Heart left ventricle (tissue), 16 donors: Measurements from ENCODE around the gene LRRC71. TPM values are rescaled to one million over a fixed set of nuclear protein-coding genes. Genes with fewer than 3 reads are reported as not detected.

Experiments
- ATAC-seq, 4 donors: fragments of 200-7000 bp; cut with Tn5 transposase; one replicate each; pipeline ENCODE4 v1.9.1; 2020 to 2022; ENCODE audit warnings: moderate library complexity in 4 of 4, mild to moderate bottlenecking in 3 of 4, moderate number of reproducible peaks in 1 of 4
- DNase-seq, 5 donors: peaks; one replicate each; pipeline ENCODE4 v3.0.0-alpha.2; 2020
- H3K27ac ChIP-seq, 12 donors: fragments of 200-600 bp; sonication (generic) in 4 of 12; one replicate each; pipeline versions ENCODE4 v1.5.0 to v1.8.0; 2016 to 2022; ENCODE audit warnings: mild to moderate bottlenecking in 2 of 12
- H3K27me3 ChIP-seq, 9 donors: fragments of 200-600 bp; sonication (generic) in 2 of 9; one replicate each; pipeline versions ENCODE4 v1.5.1 to v1.8.0; 2016 to 2022; ENCODE audit warnings: mild to moderate bottlenecking in 3 of 9
- H3K36me3 ChIP-seq, 9 donors: fragments of 200-600 bp; sonication (generic) in 2 of 9; one replicate each; pipeline versions ENCODE4 v1.5.0 to v1.8.0; 2018 to 2022; ENCODE audit warnings: mild to moderate bottlenecking in 2 of 9
- H3K4me1 ChIP-seq, 12 donors: fragments of 200-600 bp; sonication (generic) in 4 of 12; one replicate each; pipeline versions ENCODE4 v1.5.0 to v1.8.0; 2016 to 2022; ENCODE audit warnings: mild to moderate bottlenecking in 3 of 12
- H3K4me3 ChIP-seq, 12 donors: fragments of 200-600 bp; sonication (generic) in 4 of 12; one replicate each; pipeline versions ENCODE4 v1.5.0 to v1.8.0; 2017 to 2022; ENCODE audit warnings: mild to moderate bottlenecking in 9 of 12, moderate library complexity in 4 of 12
- H3K9me3 ChIP-seq, 12 donors: fragments of 200-600 bp; sonication (generic) in 4 of 12; one replicate each; pipeline versions ENCODE4 v1.5.0 to v1.8.0; 2016 to 2022; ENCODE audit warnings: mild to moderate bottlenecking in 1 of 12
- CTCF ChIP-seq, 12 donors: fragments of 200-600 bp; sonication (generic) in 4 of 12; IDR thresholded peaks; one replicate each; pipeline versions ENCODE4 v1.5.0 to v1.8.0; 2018 to 2022; ENCODE audit warnings: antibody characterized with exemption in 12 of 12, mild to moderate bottlenecking in 5 of 12
- POLR2A ChIP-seq, 2 donors: fragments of 450-650 bp; IDR thresholded peaks; one replicate each; pipeline ENCODE4 v1.6.1; 2017; ENCODE audit warnings: antibody characterized with exemption in 2 of 2, mild to moderate bottlenecking in 2 of 2, moderate library complexity in 2 of 2
- WGBS, 4 donors: extraction: QIAGEN DNeasy Blood & Tissue Kit in 2 of 4; methylation state at CpG; one replicate each; pipeline versions ENCODE4 v1.1.5 to v1.1.7; 2013 to 2018; 5-methylcytosine and 5-hydroxymethylcytosine counted together
- intact Hi-C, 10 donors: fragments of 100-400 bp; cut with DNase I; formaldehyde crosslinking; loops; one replicate each; pipeline versions ENCODE4 v1.11.1 to v1.14.2; 2022
- polyA plus RNA-seq, 2 donors: library from polyadenylated mRNA; stranded (reverse); fragments of 200-250 nt; gene quantifications; one replicate each; pipeline ENCODE4 v1.2.3, GENCODE V29; 2013
- total RNA-seq, 9 donors: library from RNA; depleted of rRNA in 2 of 9; stranded (reverse); fragments of >200 nt in 2 of 9; fragmentation: NEBNext Ultra II Directional in 3 of 9; extraction: Animal tissue kit (Norgen Biotek cat#: 25700) in 3 of 9; gene quantifications; one replicate each; pipeline versions ENCODE4 v1.1.0 to v1.2.4, GENCODE V29; 2016 to 2023
- donor health status: ischemic (EF 13 %, LVEDD 7.1; RV severe dilation, severe dysfunction).
- donor health status: healthy with polysubstance abuse.
- donor health status: DM: no; HTN: yes; CAD: no.
- donor health status: DM: no; HTN: no; CAD: no.
- donor health status: ischemic (EF 25% LVEDD 6.9; RV normal size, moderate dysfunction).
- donor health status: ischemic (EF 25% LVEDD 5.7; RV mildly dilated, moderate dysfunction).
- donor health status: healthy.
- donor health status: DM: yes; HTN: yes; CAD: no.
- donor health status: ischemic (EF 35%, LVEDD 5.7; RV mildly dilated, moderate dysfunction).
- donor health status: nonischemic (EF 11% LVEDD 7.7; RV severe dilation, severe dysfunction).
- donor health status: DM: yes; HTN: yes; CAD: no.
- donor health status: PGD.
- donor health status: ischemic (EF 29% LVEDD 5.4; RV normal size, mild dysfunction).
- donor health status: nonischemic (EF 23%, LVEDD 6.1; RV moderate dilation, normal function).

LRRC71 gene
- total and polyA plus RNA-seq, 11 donors, result 0.06 to 0.42 (median 0.27) TPM; not detected in 8

- Histone ChIP-seq H3K9me3 (no peaks in the 10 kb centered on the region), H3K27me3 (no peaks in the 10 kb centered on the region), H3K4me1 (peaks cover 3 to 94% (median 72%) of the 10 kb centered on the region in 12 donors), H3K4me3 (no peak overlapping the region), H3K27ac (peak overlapping the region in 8 of 12 donors; percentile 16 to 51 (median 36)), H3K36me3 (peaks cover 0 to 20% (median 4%) of the 10 kb centered on the region in 9 donors)
- peak in 1 of 5 donors; percentile 7 for DNase-seq
- TF ChIP-seq POLR2A (IDR thresholded peaks at IDR 0.05), result no peak
- no peak for TF ChIP-seq CTCF (IDR thresholded peaks at IDR 0.05)
- 82 to 88% (median 87%) methylated on average over 4 of the region's 4 CpGs for WGBS, 4 donors
- intact Hi-C loops, result no loop called here
- ATAC-seq, result no peak
Observed at GRCh38 chr1:156901590-156901900, 18.9 kb upstream of the LRRC71 start.

GRCh38 chr1:156901966-156902915 lies 18.2 kb upstream of the LRRC71 start:
- 53 to 62% (median 61%) methylated on average over 22 to 23 of the region's 23 CpGs for WGBS, 4 donors
- ATAC-seq, result peak in 1 of 4 donors; percentile 12
- intact Hi-C loops, result no loop called here
- Histone ChIP-seq H3K36me3 (peaks cover 0 to 27% (median 11%) of the 10 kb centered on the region in 9 donors), H3K4me3 (no peak overlapping the region), H3K27ac (peak overlapping the region in 8 of 12 donors; percentile 16 to 51 (median 33)), H3K27me3 (peaks cover 0 to 1% (median 0%) of the 10 kb centered on the region in 9 donors), H3K4me1 (peaks cover 3 to 92% (median 67%) of the 10 kb centered on the region in 12 donors), H3K9me3 (no peaks in the 10 kb centered on the region)
- peak in 1 of 5 donors; percentile 45 for DNase-seq
- TF ChIP-seq POLR2A (IDR thresholded peaks at IDR 0.05) (no peak), CTCF (IDR thresholded peaks at IDR 0.05) (no peak)

GRCh38 chr1:156903328-156904091 lies 16.9 kb upstream of the LRRC71 start:
- intact Hi-C loops, result no loop called here

More at GRCh38 chr1:156903328-156904091, 16.9 kb upstream of the LRRC71 start:
- Histone ChIP-seq H3K36me3 (peaks cover 0 to 38% (median 17%) of the 10 kb centered on the region in 9 donors), H3K27ac (peak overlapping the region in 4 of 12 donors; percentile 26 to 46 (median 29)), H3K27me3 (peaks cover 0 to 10% (median 0%) of the 10 kb centered on the region in 9 donors), H3K9me3 (no peaks in the 10 kb centered on the region), H3K4me3 (no peak overlapping the region), H3K4me1 (peaks cover 3 to 89% (median 57%) of the 10 kb centered on the region in 12 donors)
- 64 to 80% (median 71%) methylated on average over 15 of the region's 15 CpGs for WGBS, 4 donors
- ATAC-seq, result no peak
- DNase-seq, result peak in 1 of 5 donors; percentile 43
- TF ChIP-seq CTCF (IDR thresholded peaks at IDR 0.05) (no peak), POLR2A (IDR thresholded peaks at IDR 0.05) (no peak)
